Upper lobe of right lung (tissue), 1 donor: Measurements from ENCODE around the gene SLC35F3. TPM values are rescaled to one million over a fixed set of nuclear protein-coding genes. Genes with fewer than 3 reads are reported as not detected.

Experiments
- ATAC-seq: fragments of 200-7000 bp; cut with Tn5 transposase; one replicate; pipeline ENCODE4 v1.9.1; 2020; ENCODE audit warnings: mild to moderate bottlenecking, moderate library complexity
- DNase-seq: peaks from one replicate; pipeline ENCODE4 v3.0.0-alpha.2; 2020
- H3K27ac ChIP-seq: fragments of 200-600 bp; one replicate; pipeline ENCODE4 v1.8.0; 2022
- H3K27me3 ChIP-seq: fragments of 200-600 bp; one replicate; pipeline ENCODE4 v1.8.0; 2022; ENCODE audit warnings: mild to moderate bottlenecking
- H3K36me3 ChIP-seq: fragments of 200-600 bp; one replicate; pipeline ENCODE4 v1.8.0; 2022
- H3K4me1 ChIP-seq: fragments of 200-600 bp; one replicate; pipeline ENCODE4 v1.8.0; 2022
- H3K4me3 ChIP-seq: fragments of 200-600 bp; one replicate; pipeline ENCODE4 v1.8.0; 2022; ENCODE audit warnings: mild to moderate bottlenecking
- H3K9me3 ChIP-seq: fragments of 200-600 bp; one replicate; pipeline ENCODE4 v1.8.0; 2022
- intact Hi-C: fragments of 100-400 bp; cut with DNase I; formaldehyde crosslinking; loops from one replicate; pipeline ENCODE4 v1.11.0; 2022
- total RNA-seq: library from RNA; stranded (reverse); fragmentation: NEBNext Ultra II Directional; extraction: Animal tissue kit (Norgen Biotek cat#: 25700); gene quantifications from one replicate; pipeline ENCODE4 v1.2.1, GENCODE V29; 2021
- TF ChIP-seq, protein P1 (sequence below): fragments of 200-600 bp; IDR thresholded peaks from one replicate; pipeline ENCODE4 v1.8.0; 2022; ENCODE audit warnings: antibody characterized with exemption
- donor health status: DM: no; HTN: yes; CAD: no; lungs with severe emphysema.

The SLC35F3 gene
- total RNA-seq, 1 donor from 2014 or later: 0.29 TPM

DNA sequence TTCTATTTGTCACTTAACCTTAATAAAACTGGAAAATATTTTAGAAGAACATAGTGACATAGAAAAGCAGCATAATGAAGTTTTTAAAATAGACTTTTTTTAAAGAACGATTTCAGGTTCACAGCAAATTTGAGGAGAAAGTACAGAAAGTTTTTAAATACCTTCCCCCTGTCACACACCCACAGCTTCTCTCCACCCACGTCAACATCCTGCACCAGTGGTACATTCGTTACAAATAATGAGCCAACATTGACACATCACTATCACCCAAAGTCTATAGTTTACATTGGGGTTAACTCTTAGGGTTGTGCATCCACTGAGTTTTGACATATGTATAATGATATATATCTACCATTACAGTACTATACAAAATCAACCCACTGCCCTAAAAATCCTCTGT is 3.0 kb upstream of the SLC35F3 start:
- no peak overlapping the region for H3K27ac ChIP-seq
- no peaks in the 10 kb centered on the region for H3K9me3 ChIP-seq
- intact Hi-C loops: no loop called here
- H3K36me3 ChIP-seq: no peaks in the 10 kb centered on the region
- H3K4me1 ChIP-seq: no peaks in the 10 kb centered on the region
- no peak for ATAC-seq
- DNase-seq: no peak
- TF ChIP-seq, protein P1, sequence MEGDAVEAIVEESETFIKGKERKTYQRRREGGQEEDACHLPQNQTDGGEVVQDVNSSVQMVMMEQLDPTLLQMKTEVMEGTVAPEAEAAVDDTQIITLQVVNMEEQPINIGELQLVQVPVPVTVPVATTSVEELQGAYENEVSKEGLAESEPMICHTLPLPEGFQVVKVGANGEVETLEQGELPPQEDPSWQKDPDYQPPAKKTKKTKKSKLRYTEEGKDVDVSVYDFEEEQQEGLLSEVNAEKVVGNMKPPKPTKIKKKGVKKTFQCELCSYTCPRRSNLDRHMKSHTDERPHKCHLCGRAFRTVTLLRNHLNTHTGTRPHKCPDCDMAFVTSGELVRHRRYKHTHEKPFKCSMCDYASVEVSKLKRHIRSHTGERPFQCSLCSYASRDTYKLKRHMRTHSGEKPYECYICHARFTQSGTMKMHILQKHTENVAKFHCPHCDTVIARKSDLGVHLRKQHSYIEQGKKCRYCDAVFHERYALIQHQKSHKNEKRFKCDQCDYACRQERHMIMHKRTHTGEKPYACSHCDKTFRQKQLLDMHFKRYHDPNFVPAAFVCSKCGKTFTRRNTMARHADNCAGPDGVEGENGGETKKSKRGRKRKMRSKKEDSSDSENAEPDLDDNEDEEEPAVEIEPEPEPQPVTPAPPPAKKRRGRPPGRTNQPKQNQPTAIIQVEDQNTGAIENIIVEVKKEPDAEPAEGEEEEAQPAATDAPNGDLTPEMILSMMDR: no peak
- peaks cover 37% of the 10 kb centered on the region for H3K27me3 ChIP-seq
- no peak overlapping the region for H3K4me3 ChIP-seq

DNA sequence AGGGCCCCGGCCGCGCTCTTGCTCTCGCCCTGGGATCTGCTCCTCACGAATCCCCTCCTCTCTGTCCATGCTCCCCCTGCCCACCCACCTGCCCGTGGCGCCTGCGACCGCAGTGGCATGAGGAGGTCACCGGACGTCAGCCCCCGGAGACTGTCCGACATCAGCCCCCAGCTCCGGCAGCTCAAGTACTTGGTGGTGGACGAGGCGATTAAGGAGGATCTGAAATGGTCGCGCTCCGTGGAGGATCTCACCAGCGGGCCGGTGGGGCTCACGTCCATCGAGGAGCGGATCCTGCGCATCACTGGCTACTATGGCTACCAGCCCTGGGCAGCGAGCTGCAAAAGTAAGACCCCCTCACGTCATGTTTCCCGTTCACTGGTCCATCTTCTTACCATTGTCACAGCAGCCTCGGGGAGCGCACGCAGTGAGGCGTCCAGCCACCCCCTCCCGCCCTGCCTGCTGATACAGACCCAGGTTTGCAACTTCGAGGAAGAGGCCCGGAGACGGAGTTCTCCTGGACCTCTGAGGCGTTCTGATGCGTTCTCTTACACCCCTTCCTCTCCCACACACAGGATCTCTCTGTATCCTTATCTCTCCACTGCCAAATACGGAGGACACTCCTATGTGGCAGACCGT is 1.1 kb downstream of the SLC35F3 start:
- Histone ChIP-seq H3K4me1 (no peaks in the 10 kb centered on the region), H3K27me3 (peaks cover 46% of the 10 kb centered on the region), H3K9me3 (no peaks in the 10 kb centered on the region), H3K4me3 (no peak overlapping the region), H3K36me3 (no peaks in the 10 kb centered on the region), H3K27ac (no peak overlapping the region)
- no peak for ATAC-seq
- DNase-seq: no peak
- intact Hi-C loops: no loop called here
- TF ChIP-seq, protein P1: no peak

DNA sequence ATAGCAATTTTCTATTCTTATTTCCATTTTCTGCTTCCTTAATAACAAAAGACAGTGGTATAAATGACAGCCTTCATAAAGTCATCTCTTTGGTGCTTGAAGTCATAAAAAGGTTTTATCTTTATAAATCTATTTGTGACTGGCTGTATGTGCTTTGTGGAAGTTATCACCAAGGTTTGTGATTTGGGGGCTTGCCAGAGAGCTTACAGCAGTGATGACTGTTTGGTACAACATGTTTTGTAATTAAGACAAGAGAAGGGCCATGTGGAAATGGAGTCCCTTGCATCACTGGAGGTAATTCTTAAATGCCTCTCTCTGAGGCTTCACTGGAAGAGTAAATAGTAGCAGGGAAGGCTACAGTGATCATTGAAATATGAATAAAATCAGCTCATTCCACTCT is 2.7 kb downstream of the SLC35F3 start:
- intact Hi-C loops: no loop called here
- TF ChIP-seq, protein P1: no peak
- H3K36me3 ChIP-seq: no peaks in the 10 kb centered on the region
- no peaks in the 10 kb centered on the region for H3K9me3 ChIP-seq
- H3K27ac ChIP-seq: no peak overlapping the region
- ATAC-seq: no peak
- H3K4me3 ChIP-seq: no peak overlapping the region
- DNase-seq: no peak
- peaks cover 45% of the 10 kb centered on the region for H3K27me3 ChIP-seq
- no peaks in the 10 kb centered on the region for H3K4me1 ChIP-seq

DNA sequence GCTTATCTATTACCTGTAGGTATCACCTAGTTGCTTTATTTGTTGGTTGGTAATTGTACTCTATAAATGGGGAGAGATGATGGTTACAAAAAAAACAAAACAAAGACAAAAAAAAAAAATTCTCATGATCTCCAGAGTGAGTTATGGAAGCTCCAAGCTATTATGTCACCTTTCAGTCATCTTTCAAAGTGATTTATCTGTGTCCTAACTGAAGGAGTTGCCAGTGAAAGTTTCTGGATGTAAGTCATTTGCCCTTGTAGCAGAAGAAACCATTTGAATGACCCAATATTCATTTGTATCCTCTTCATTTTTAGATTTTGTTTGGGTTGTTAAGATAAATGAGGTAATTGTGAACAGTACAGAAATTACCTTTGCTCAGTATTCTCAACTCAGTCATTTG is 3.6 kb downstream of the SLC35F3 start:
- Histone ChIP-seq H3K27ac (no peak overlapping the region), H3K9me3 (no peaks in the 10 kb centered on the region), H3K36me3 (no peaks in the 10 kb centered on the region), H3K4me1 (no peaks in the 10 kb centered on the region), H3K27me3 (peaks cover 36% of the 10 kb centered on the region), H3K4me3 (no peak overlapping the region)
- TF ChIP-seq, protein P1: no peak
- ATAC-seq (no peak), DNase-seq (no peak)
- intact Hi-C loops: no loop called here

DNA sequence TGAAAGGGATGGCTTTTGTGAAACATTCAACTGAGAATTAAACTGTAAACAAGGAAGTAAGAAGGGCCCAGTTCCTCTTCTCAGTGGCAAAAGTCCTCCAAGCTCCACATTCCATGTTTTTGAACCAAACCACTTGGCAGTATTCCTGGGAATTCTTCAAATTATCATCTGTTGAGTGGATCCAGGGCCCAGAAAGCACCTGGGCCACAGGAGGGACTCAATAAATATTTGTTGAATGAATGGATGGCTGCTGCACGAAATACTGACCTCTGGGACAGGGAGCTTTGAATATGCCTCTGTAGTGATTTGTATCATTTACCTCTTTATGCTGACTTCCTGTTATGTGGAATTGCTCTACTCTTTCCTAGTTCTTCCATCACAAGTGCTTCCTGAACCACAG is 4.7 kb downstream of the SLC35F3 start:
- DNase-seq (no peak), ATAC-seq (no peak)
- Histone ChIP-seq H3K4me3 (no peak overlapping the region), H3K4me1 (no peaks in the 10 kb centered on the region), H3K9me3 (no peaks in the 10 kb centered on the region), H3K27me3 (peaks cover 25% of the 10 kb centered on the region), H3K27ac (no peak overlapping the region), H3K36me3 (no peaks in the 10 kb centered on the region)
- intact Hi-C loops: no loop called here
- TF ChIP-seq, protein P1: no peak

DNA sequence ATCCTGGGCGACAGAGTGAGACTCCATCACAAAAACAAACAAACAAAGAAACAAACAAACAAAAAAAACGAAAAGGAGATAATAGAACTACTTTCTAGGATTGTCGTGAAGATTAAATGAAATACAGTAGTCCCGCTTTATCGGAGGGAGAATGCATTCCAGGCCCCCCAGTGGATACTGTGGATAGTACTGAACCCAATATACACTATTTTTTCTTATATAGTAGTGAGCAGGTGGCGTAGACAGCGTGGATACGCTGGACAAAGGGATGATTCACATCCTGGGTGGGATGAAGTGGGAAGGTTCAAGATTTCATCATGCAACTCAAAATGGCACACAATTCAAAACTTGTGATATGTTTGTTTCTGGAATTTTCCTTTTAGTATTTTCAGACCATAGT is 8.0 kb downstream of the SLC35F3 start:
- TF ChIP-seq, protein P1: no peak
- no peaks in the 10 kb centered on the region for H3K9me3 ChIP-seq
- intact Hi-C loops: no loop called here
- no peak overlapping the region for H3K4me3 ChIP-seq
- H3K4me1 ChIP-seq: no peaks in the 10 kb centered on the region
- no peaks in the 10 kb centered on the region for H3K27me3 ChIP-seq
- no peak overlapping the region for H3K27ac ChIP-seq
- no peaks in the 10 kb centered on the region for H3K36me3 ChIP-seq
- DNase-seq (no peak), ATAC-seq (no peak)
